ENCODE results near the gene P4HB.
"Not testable (repeated sequence)": the region's sequence is repeated elsewhere in the genome, so short reads cannot be mapped to it uniquely, and the experiment has no call there.

P4HB gene

DNA sequence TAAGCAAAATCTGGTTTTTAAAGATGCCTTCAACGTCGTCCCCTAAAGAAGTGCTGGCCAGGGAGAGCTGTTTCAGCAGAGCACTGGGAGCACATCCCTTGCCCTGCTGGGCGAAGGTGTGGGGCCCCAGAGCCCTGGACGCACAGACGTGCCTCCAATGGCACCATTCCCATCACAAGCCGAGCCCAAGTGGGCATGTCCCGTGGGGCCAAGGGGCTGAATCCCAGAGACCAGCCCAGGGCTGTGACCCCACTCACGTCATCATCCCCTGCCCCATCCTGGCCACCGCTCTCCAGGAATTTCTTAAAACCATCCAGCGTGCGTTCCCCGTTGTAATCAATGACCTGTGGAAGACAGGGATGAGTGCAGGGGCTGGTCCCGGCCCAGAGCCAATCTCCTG, 15.4 kb downstream of the P4HB start:
- no peak for DNase-seq

DNA sequence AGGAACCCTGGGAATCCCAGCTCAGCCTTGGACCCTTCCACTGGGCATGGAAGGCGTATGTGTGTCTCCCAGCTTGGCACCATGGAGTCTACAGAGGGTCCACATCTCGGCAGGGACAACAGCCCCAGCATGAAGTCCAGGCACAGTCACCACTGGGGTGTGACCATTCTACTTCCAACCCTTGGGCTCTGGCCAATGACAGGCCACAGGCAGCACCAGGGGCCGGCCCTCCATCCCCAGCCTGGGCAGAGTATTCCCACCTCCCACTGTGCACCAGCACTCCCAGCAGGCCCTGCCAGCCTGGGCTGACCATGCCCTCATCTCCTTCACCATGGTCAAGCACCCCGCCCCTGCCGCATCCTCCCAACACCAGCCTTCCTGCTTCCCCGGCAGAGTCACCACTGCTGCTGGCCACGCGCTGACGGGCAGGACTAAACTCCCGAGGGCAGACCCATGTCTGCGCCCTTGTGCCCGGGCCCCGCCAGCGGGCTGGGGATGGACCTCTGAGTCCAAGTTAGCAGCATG, 15.9 kb downstream of the P4HB start:
- DNase-seq, result no peak

DNA sequence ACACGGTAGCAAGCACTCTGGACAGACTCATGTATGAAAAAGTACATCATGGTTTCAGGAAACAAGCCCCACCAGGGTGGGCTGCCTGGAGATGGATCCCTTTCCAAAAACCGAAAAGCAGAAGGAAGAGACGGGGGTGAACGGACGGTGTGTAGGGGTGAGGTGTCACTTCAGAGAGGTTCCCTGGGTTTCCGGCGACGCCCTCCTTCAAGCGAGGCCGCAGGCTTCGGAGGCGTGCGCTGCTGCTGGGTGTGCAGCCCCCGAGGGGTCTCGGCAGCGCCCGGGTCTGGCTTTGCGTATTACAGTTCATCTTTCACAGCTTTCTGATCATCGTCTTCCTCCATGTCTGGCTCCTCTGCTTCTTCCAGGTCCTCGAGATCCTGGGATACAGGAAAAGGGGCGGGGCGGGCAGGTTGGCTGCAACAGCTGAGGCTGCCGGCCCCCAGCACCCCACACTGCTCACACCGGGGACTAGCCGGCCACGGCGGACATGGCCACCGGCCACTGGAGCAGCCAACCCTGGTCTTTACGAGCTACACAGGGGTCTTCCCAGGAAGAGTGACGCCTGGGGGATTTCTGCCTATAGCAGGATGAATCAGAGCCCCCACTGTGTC, 16.5 kb downstream of the P4HB start:
- no peak for DNase-seq

DNA sequence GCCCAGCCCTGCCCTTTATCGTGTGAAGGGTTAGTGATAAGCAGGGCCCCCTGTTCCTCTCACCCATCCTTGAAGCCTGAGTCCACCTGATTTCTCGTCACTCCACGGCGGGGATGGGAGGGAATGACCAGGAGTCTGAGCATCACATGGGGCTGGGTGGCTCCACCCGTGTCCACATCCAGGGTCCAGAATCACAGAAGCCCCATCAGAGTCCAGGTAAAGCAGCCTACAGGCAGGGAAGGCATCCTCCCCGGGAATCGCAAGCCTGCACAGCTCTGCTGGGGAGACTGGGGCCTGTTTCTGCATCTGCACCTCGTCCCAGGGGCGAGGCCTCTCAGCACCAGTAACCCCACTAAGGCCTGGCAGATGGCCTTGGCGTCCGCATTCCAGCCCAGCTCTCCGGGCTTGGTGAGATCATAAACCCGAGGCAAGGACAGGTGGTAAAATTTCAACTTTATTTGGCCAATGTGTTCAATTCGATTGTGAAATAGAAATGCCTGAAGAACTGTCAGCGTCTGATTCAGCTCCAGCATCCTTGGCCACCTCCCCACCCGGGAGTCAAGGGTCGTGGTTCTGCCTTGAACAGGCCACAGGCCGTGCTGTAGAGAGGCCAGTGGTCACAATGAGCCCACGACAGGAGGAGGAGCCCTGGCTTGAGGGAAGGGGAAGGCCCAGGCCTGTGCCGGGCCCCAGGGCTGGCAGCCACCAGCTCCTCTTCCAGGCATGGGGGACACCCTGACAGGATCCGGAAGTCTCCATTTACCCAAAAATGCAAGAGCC, 17.4 kb downstream of the P4HB start:
- no peak for DNase-seq

DNA sequence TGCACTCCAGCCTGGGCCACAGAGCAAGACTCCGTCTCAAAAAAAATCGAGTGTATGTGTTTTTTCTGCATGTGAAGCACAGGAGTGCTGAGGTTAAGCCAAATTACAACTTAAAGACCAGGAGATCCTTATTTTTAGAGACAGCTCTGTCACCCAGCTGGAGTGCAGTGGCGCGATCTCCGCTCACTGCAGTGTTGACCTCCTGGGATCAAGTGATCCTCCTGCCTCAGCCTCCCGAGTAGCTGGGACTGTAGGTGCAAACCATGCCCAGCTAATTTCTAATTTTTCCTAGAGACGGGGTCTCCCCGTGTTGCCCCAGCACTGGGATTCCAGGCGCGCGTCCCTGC, 18.0 kb downstream of the P4HB start:
- DNase-seq, result no peak

DNA sequence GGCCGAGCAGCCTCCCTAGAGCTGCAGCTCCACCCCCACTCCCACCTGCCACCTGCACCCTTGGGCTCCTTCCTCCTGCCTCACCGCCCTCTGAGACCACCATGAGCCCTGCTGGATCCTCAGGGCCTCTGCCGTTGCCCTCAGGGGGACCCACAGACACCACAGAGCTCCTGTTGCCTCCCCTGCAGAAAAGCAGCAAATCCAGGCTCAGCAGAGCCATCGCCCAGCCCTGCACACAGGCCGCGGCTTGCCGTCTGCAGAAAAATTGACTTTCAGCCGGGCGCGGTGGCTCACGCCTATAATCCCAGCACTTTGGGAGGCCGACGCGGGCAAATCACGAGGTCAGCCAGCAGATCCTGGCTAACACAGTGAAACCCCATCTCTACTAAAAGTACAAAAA, 18.5 kb downstream of the P4HB start:
- DNase-seq, result no peak

DNA sequence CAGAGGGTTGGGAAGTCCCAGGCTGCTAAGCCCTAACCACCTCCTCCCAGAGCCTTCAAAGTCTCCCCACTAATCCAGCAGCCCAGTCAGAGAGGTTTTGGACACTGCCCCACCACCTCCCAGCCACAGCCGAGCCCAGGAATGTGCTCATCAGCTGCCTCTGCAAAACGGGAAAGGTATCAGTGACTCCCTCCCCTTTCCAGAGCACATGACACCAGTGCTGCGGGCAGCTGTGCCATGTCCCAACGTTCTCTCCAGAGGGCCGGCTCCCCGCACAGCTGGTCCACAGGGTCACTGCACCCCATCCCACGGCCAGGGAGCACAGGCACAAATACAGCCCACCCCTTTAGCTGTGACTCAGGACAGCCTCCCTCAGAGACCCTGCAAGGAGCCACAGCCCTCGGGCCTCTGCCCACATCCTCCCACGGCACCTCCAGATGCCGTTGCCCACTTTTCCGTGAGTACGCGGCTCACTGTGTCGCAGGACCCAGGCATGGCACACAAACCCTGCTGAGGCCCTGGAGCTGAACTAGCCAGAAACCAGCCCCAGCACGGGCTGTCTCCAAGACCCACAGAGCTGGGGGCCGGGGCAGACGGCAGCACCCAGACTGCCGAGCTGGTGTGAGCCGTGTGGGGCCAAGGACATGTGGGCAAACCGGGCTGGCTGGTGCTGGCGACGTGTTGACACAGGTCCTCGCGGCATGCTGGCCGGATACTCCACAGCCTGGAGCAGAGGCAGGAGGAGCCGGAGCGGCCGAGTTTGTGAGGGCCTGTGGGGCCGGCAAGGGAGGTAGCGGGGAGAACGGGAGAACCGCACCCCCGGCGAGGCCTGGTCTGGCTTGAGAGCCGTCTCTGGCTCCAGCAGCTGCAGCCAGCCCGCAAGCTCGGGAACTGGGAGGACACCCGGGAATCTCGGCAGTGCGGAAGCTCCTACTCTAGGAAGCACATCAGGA, 19.2 kb downstream of the P4HB start:
- DNase-seq, result no peak

DNA sequence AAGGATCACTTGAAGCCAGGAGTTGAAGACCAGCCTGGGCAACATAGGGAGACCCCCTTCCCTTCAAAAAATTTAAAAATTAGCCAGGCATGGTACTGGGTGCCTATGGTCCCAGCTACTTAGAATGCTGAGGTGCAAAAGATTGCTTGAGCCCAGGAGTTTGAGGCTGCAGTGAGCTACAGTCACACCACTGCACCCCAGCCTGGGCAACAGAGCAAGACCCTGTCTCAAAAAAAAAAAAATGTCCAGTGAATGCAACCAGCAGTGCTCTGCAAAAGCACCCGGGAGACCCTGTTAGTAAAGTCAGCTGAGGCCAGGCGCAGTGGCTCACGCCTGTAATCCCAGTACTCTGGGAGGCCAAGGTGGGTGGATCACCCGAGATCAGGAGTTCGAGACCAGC, 20.3 kb downstream of the P4HB start:
- DNase-seq, result not testable (repeated sequence)

DNA sequence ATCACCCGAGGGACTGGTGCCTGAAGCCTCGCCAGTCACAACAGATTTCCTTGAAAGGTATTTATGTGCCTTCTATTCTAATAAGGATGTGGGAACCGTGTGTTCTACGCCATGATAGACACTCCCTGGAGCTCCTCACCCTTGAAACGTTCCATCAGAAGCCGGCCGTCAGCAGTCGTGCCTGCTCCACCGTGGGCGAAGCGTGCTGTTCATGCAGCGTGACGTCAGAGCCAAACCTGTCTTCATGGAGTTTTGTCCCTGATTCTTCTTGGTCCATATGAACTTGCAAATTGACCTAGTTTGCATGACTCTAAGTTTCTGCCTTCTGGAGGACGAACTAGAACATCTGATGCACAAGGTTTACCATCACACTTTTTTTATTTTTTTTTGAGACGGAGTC, 21.0 kb downstream of the P4HB start:
- DNase-seq, result no peak

DNA sequence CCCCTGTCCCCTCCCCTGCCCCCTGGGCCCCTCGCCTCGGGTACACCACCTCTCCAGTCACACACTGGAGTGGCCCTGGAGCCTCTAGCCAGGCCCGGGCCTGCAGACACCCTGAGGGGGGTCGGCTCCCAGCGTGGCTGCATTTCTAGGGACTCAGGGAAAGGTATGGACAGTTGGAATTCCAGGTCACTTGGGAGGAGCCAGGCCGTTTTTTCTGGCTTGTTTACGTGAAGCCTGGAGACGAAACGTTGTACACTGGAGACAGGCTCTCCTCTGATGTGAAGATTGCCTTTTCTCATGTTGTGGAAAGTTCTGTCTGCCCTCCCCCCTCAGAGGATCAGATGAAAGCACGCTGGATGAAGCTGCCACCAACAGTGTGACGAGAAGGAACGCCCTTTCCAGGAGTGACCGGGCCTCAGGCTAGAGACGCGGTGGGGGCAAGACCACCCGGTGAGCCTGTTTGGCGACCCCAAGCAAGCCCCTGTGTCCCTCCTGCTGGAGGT, 21.5 kb downstream of the P4HB start:
- DNase-seq, result no peak

DNA sequence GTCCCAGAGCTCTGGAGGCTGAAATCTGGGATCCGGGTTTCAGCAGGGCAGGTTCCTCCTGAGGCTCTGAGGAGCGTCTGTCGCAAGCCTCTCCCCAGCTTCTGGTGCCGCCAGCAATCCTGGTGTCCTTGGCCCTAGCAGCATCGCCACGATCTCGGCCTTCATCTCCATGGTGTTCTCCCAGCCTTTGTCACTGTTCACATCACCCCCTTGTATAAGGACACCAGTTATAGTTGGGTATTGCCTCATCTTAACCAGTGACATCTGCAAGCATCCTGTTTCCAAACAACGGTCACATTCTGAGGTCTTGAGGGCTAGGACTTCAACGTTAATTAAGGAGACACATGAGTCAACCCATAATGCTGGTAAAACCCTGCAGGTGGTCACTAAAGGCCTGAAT, 22.7 kb downstream of the P4HB start:
- no peak for DNase-seq

DNA sequence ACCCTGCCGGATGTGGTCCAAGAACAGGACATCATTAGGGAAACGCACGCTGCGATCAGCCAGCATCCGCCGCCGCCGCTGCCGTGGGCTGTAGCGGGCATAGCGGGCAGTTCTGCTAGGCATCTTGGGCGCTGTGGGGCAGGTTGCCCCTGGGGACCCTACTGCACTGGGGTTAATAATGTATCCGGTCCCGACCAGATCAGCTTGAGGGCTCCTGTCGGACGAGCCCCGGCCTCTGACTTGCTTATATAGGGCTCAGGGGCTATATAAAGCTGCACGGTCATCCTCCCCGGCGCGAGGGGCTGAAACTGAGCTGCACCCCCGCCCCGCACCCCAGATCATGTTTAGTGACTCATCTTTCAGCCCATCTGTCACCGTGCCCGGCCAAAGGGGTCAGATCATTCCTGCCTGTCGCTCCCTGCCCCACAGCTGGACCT, 25.5 kb downstream of the P4HB start, which contains the start of gene PPP1R27:
PPP1R27 (minus strand) TSS at position 220 of the 437 bp plus-strand sequence; CDS start at position 123, 97 bp downstream.
- DNase-seq, result no peak

DNA sequence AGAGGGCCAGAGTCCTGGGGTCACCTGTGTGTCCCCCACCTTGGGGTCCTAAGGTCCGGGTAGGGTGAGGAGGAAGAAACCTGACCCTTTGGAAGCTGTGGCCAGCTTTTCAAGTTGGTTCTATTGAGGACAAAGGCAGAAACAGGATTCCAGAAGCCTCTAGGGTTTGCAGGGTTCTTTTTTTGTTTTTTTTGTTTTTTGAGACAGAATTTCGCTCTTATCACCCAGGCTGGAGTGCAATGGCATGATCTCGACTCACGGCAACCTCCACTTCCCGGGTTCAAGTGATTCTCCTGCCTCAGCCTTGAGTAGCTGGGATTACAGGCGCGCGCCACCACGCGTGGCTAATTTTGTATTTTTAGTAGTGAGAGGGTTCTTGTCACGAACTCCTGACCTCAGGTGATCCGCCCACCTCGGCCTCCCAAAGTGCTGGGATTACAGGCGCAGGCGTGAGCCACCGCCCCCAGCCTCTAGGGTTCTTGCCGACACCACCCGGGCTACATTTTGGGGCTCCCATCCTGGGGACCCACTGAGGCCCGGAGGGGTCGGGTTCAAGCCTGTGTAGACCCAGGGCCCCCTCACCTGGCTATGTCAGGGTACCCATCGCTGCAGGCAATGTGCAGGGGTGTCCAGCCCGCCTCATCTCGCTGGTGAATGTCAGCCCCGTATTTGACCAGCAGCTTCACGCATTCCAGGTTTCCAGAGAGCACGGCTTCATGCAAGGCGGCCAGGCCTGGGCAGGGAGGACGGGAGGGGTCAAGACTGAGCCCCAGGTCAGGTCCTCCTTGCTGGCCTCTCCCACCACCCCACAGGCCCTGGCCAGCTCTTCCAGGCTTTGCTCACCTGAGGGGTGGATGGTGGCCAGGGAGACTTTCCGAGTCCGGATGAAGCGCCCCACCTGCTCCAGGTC, 26.2 kb downstream of the P4HB start:
- no peak for DNase-seq

DNA sequence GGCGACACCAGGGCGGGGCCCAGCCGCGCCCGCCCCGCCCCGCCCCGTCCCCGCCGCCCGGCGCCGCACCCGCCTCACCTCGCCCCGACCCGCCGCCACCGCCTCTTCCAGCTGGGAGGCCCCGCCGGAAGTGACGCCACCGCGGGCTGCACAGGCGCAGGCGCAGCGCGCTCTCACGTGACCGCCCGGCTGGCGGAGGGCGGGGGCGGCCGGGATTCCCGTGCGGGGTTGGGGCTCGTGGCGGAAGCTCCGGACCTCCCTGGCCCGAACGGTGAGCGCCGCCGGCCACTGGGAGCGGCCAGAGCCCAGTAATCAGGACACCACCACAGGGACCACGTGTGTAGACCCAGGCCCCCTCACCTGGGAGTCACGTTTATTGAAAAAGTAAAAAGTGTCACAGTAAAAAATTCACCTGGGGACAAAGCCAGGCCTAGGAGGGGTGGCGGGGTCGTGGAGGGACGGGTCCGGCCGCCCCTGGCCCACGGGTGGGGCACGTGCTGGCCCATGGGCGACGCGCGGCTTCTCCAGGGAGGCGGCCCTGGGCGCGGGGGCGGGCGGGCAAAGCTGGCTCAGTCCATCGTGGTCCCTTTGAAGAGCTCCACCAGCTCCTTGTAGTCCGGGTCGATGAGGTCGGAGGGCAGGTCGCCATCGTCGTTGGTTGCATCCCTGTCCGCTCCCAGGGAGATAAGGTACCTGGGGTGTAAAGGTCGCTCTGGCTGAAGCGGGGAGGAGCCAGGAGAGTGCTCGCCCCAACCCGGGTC, 27.0 kb downstream of the P4HB start, which contains the start of gene MCRIP1:
MCRIP1 (minus strand) TSS at position 132 of the 761 bp plus-strand sequence. CDS start 8,785 bp downstream, outside the sequence.
- DNase-seq, result peak in 1 of 2 experiments; percentile 25

DNA sequence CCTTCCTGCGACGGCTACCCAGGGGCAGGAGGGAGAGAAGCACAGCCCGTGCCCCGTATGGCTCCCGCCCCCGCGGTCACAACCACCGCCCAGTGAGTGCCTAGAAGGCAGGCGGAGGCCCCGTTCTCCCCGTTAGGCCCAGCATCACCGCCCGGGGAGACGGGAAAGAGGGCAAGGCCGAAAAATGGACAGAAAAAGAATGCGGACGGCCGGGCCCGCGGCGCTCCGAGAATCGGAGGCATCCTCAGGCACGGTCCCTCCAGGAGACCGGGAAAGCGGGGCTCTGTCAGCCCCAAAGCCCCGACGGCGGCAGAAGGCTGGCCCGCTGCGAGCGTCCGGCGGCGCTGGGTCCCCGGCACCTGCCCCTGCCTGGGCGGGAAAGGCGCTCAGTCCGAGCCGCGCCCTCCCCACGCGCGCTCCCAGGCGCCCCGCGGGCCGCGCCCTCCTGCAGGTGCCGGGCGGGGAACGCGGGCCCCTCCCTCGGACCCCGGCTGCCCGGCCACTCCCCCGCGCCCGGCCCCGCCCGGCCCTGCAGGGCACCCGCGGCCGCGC, 27.7 kb downstream of the P4HB start:
- no peak for DNase-seq

DNA sequence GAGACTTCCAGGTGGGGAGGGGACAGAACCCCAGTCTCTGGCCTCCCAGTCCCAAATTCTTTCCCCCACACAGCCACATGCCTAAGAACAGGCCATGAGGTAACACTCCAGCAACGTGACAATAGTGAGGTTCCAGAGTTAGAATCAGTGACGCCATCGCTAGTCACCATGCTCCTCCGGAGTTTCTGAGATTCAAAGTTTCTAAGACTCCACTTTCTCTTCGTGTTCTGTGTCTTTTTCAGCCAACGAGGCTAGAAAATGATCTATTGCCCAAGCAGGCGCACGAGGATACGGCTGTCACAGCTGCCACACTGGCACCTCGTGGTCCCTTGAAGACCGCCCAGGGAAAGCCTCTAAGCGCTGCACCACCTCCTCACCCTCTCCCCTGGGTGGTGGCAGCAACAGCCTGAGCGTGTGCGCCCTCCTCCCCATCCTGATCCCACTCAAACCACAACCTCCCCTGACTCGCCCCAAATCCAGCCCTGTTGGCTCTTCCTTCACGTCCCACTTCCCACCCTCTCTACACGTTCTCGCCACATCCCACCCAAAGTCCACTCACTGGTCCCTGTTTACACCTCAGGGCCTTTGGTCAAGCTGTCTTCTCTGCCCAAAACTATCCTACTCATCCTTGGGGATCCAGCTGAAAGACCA, 28.3 kb downstream of the P4HB start:
- no peak for DNase-seq

DNA sequence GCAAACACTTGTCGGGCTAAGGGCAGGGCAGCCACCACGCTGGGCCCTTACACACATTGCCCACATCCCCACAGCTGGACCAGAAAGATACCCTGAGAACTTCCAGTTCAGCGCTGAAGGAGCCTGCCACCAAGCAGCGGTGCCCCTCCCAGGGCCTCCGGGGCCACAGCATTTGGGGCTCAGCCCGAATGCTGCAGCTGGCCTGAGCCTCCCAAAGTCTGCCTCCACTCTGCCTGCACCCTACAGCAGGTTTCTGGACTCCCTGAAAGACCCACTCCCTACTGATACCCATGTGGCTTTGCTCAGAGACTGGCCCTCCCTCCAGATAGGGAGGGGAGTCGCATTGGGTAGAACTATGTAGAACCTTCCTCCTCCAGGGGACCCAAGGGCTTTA, 28.8 kb downstream of the P4HB start:
- DNase-seq, result no peak

DNA sequence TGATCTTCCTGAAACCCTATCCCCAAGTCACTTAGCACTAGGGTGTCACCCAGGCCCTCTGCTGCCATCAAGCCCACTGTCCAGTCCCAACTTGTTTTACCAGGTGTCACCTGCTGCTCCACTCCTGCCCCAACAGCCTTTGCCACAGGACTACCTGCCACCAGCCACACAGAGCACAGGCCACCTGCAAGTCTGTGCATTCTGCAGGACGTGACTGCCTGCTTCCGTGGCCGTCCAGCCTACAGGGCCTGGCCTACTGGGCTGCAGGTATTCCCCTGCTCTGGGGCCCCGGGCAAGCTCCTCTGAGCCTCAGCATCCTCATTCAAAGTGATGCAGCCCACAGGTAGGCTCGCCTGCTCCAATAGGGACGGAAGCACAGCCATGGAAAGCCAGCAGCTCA, 30.5 kb downstream of the P4HB start:
- no peak for DNase-seq

DNA sequence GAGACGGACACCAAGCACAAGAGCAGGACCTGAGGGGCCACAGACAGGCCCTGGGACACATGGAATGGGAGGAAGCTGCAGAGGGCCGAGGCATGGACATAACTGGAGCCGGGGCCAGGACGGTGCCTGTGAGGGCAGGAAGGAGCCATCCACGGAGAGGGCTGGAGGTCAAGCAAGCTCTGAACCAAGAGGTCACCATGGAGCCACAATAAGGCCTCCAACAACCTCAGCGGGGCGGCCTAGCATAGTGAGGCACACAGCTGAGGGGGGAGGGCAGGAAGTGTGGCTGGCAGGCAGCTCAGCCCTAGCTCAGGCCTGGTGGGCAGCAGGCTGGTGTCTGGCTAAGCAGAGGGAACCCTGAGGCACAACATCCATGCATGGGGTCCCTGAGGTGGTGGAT, 31.7 kb downstream of the P4HB start:
- DNase-seq, result no peak

DNA sequence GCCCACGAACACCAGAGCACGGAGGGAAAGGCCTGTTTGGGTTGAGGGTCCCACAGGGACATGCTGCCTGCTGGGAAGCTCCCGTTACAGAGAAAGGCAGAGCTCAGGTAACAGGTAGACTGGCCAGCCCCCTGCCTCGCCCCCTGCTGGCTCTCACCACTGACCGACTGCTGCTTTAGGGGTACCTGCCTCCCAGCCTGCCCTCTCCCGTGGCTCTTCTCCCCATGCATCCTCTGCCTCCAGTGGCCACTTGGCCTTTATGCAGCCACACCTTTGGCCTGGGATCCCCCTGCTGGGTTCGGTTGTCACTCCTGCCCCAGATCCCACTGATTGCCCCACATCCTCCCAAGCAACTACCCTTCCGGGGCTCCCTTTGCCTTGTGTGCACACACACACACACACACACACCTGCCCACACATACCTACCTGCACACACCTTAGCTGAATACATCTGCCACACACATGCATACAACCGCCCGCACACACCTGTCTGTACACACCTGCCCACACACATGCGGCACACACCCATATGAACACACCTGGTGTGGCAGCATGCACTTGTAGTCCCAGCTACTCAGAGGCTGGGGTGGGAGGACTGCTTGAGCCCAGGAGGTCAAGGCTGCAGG, 34.4 kb downstream of the P4HB start:
- DNase-seq, result no peak

Measured in cerebellar nuclear complex (tissue), 1 donor.